H1 (cell line): ENCODE measurements around the gene LLGL2.

Source experiments
- CBX5 ChIP-seq: fragments of 300-800, 300-1000 bp; sonication (generic); IDR thresholded peaks from 2 replicates; pipeline ENCODE4 v1.7.1; 2016; ENCODE audit warnings: antibody characterized with exemption, low read length, low read depth
- CEBPB ChIP-seq: IDR thresholded peaks from 2 replicates; pipeline ENCODE4 v1.6.1; 2012; ENCODE audit warnings: low read depth, low read length
- CHD1 ChIP-seq: IDR thresholded peaks from 2 replicates; pipeline ENCODE4 v1.6.1; 2012; ENCODE audit warnings: low read depth, low read length, improper control_type of control experiment
- CTCF ChIP-seq, 3 experiments: IDR thresholded peaks; 1 replicate in 2 of 3; 2 replicates in 1 of 3; pipeline versions ENCODE4 v1.5.1 to v1.6.1; 2011; ENCODE audit warnings: low read length in 3 of 3, mild to moderate bottlenecking in 3 of 3, inconsistent platforms in 2 of 3, low read depth in 1 of 3, moderate library complexity in 1 of 3; ENCODE audit not compliant: insufficient read depth in 1 of 3; ENCODE audit errors: control extremely low read depth in 1 of 3
- EP300 ChIP-seq, 2 experiments: IDR thresholded peaks; 1 replicate in 1 of 2; 2 replicates in 1 of 2; pipeline ENCODE4 v1.6.1; 2011 to 2012; ENCODE audit warnings: low read depth in 2 of 2, low read length in 2 of 2, mild to moderate bottlenecking in 2 of 2, borderline replicate concordance in 1 of 2, inconsistent platforms in 1 of 2, moderate library complexity in 1 of 2
- JUN ChIP-seq: IDR thresholded peaks from 2 replicates; pipeline ENCODE4 v1.6.1; 2011; ENCODE audit warnings: low read depth, mild to moderate bottlenecking, improper control_type of control experiment, low read length
- JUND ChIP-seq: IDR thresholded peaks from 2 replicates; pipeline ENCODE4 v1.6.1; 2011; ENCODE audit warnings: mild to moderate bottlenecking, improper control_type of control experiment, low read length
- MAX ChIP-seq: IDR thresholded peaks from 2 replicates; pipeline ENCODE4 v1.6.1; 2012; ENCODE audit warnings: inconsistent platforms
- POLR2AphosphoS5 ChIP-seq: IDR thresholded peaks from 2 replicates; pipeline ENCODE4 v1.6.1; 2011; ENCODE audit warnings: low read depth, low read length
- TAF7 ChIP-seq: optimal IDR thresholded peaks from 2 replicates; pipeline ENCODE3; 2011; ENCODE audit warnings: low read depth, mild to moderate bottlenecking, inconsistent platforms, low read length, moderate library complexity, borderline replicate concordance
- TCF12 ChIP-seq: IDR thresholded peaks from 2 replicates; pipeline ENCODE4 v1.6.1; 2011; ENCODE audit warnings: low read depth, mild to moderate bottlenecking, low read length
- USF2 ChIP-seq: IDR thresholded peaks from 2 replicates; pipeline ENCODE4 v1.6.1; 2011; ENCODE audit warnings: low read length, improper control_type of control experiment
- ZNF274 ChIP-seq: IDR thresholded peaks from 2 replicates; pipeline ENCODE4 v1.7.0; 2012; ENCODE audit warnings: low read length, borderline replicate concordance; ENCODE audit errors: extremely low read depth

- no peak for TF ChIP-seq CEBPB
- no peak for TF ChIP-seq TAF7
- no peak for TF ChIP-seq CTCF (IDR thresholded peaks at IDR 0.05; ENCODE audit: control extremely low read depth in 1 of 3, insufficient read depth in 1 of 3, low read depth in 1 of 3, low read length in 3 of 3)
- TF ChIP-seq TCF12, result no peak
- no peak for TF ChIP-seq MAX
- TF ChIP-seq JUN, result no peak
- no peak for TF ChIP-seq ZNF274
- no peak for TF ChIP-seq JUND
- TF ChIP-seq CHD1, result no peak
- no peak for TF ChIP-seq EP300 (IDR thresholded peaks at IDR 0.05; ENCODE audit: borderline replicate concordance in 1 of 2, low read depth in 2 of 2, low read length in 2 of 2)
- no peak for TF ChIP-seq CBX5
- no peak for TF ChIP-seq USF2
- TF ChIP-seq POLR2AphosphoS5, result no peak
Observed at GRCh38 chr17:75487351-75488070, 38.0 kb upstream of the LLGL2 start.
